VCaP (cell line): ENCODE data around the gene FAM117A.

Experiments
- H3K27ac ChIP-seq: fragments of 450-650 bp; 2 replicates; pipeline ENCODE4 v1.5.1; 2017
- TF ChIP-seq, protein P1 (sequence below): fragments of 450-650 bp; conservative IDR thresholded peaks from 2 replicates; pipeline ENCODE4 v1.5.1; 2017; ENCODE audit warnings: mild to moderate bottlenecking, moderate library complexity

The FAM117A gene

GRCh38 chr17:49699966-49700575, 63.9 kb downstream of the FAM117A start:
- H3K27ac ChIP-seq: no peak overlapping the region
- TF ChIP-seq, protein P1, sequence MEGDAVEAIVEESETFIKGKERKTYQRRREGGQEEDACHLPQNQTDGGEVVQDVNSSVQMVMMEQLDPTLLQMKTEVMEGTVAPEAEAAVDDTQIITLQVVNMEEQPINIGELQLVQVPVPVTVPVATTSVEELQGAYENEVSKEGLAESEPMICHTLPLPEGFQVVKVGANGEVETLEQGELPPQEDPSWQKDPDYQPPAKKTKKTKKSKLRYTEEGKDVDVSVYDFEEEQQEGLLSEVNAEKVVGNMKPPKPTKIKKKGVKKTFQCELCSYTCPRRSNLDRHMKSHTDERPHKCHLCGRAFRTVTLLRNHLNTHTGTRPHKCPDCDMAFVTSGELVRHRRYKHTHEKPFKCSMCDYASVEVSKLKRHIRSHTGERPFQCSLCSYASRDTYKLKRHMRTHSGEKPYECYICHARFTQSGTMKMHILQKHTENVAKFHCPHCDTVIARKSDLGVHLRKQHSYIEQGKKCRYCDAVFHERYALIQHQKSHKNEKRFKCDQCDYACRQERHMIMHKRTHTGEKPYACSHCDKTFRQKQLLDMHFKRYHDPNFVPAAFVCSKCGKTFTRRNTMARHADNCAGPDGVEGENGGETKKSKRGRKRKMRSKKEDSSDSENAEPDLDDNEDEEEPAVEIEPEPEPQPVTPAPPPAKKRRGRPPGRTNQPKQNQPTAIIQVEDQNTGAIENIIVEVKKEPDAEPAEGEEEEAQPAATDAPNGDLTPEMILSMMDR: no peak

GRCh38 chr17:49698005-49698404, 65.9 kb downstream of the FAM117A start:
- TF ChIP-seq, protein P1: no peak
- H3K27ac ChIP-seq: no peak overlapping the region

DNA sequence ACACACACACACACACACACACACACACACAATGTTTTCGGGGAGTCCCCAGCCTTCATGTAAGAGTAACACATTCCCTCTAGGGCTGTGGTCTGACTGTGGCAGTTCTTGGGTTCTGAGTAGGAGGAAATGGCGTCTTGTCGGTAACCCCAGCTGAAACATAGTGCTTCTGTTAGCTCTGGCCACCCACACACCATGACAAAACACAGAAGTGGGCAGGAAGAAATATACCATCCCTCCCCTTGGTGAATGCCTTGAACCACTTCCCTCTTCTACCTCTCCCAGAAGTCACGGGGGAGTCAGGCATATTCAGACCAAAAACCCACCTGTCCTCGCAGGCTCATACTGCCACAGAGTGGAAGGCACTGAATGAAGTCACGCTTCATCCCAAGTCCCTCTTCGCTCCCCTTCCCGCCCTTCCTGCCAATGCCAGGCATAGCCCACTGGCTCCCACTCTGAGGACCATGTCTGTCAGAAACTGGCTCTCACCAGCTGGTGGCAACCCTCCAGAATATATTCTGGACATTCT, 67.6 kb downstream of the FAM117A start:
- no peak overlapping the region for H3K27ac ChIP-seq
- TF ChIP-seq, protein P1: no peak

DNA sequence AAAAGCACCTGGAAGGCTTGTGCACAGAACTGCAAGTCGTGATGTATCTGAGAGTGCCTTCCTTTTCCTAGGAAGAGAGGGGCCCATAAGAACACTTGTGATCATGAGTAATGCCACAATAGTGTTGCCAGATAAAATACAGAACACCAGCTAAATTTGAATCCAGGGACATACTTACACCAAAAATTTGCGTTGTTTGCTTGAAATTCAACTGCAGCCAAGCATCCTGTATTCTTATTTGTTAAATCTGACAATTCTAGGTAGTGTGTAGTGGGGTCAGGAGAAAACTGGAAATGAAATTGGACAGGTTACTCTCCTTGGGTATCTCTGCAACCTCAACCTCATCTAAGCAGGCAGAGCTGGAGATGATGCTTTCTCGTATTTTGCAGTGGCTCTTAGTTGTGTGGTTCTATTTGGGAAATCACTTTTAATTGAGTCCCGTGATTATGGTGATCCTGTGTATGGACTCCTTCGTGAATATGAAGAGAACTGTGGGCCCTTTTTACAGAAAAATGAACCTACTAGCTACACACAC, 68.2 kb downstream of the FAM117A start:
- H3K27ac ChIP-seq: peak overlapping the region; percentile 75
- TF ChIP-seq, protein P1: no peak; the same call in none of the 2 replicates

DNA sequence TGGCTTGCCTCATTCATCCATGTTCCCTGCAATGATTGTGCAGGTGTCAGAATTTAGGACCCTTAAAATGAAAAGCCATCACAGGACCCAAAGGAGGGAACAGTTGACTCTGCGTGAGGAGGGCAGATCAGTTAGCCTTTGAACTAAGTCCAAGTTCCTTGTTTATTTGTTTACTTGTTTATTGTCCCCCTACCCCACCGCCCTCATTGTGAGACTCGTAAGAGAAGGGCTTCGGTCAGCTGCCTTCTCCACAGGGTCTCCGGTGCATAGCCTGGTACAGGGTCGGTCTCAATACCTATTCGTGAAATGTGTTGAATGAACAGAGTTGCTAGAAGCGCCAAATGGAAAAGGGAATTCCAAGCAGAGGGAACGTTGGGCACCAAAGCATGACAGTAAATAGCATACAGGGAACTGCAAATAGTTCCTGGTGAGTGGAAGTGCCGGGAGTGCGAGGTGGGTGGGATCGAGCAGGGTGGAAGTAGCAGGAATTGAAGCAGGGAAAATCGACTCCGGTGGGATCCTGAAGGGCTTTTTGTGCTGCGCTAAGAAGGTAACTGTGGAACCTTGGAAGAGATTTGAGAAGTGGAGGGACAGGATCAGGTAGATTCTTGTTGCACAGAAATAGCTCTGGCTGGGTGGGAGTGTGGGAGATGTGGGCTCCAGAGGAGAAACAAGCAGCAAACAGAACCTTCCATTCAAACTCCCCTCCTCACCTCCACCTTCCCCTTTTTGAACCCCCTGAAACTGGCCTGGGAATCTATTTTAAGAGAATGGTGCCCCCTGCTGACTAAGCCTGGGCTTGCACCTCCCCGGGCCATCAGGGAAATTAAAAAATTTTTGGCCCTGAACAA, 68.9 kb downstream of the FAM117A start:
- TF ChIP-seq, protein P1: peak; percentile 95
- peak overlapping the region; percentile 75 for H3K27ac ChIP-seq

GRCh38 chr17:49692751-49693150, 71.2 kb downstream of the FAM117A start:
- no peak overlapping the region for H3K27ac ChIP-seq
- TF ChIP-seq, protein P1: no peak

DNA sequence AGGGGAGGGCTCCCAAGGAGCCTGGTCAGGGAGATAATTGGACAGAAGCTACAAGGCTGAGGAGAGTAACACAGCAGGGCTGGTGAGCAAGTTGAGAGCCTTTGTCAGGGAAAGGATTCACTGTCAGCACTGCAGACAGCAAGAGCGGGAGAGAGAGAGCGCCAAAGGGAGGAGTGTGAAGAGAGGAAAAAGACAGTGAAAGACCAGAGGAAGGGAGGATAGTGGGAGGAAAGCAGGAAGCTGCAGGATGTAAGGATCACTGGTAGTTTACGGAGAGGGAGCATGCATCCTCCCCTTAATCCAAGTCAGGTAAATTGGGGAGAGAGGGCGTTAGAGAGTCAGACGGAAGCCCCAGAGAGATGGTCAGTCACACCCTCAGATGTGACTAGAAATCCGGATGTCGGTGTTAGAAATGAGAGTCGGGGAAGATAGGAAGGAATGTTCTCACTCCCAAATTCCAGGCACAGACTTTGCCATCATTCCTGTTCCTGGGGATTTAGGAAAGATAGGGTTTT, 72.2 kb downstream of the FAM117A start:
- TF ChIP-seq, protein P1: no peak
- H3K27ac ChIP-seq: no peak overlapping the region
